ENCODE measurements around the gene PAF1. TPM values are rescaled to one million over a fixed set of nuclear protein-coding genes. Genes with fewer than 3 reads are reported as not detected.

PAF1 gene
- total RNA-seq, 4 donors from 2014 or later = 48.1 to 65.3 (median 50.2) TPM

DNA sequence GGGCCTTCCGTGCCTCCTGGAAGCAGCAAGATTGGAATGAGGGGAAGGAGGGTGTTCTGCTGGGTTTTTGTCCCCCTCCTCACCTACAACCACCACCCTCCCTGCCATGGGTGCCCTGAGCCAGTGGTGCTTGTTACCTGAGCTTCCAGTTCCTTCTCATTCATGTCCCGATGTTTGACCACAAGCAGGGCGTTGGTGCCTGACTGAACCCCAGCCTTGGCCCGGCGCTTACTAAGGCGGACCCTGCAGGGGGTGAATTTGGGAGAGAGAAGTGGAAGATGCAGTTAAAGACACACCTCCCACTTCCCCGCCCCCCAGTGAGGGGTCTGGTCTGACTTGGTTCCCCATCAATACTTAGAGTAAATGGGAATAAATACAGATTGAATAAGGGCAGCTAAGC, 4.3 kb downstream of the PAF1 start:
- H3K27ac ChIP-seq = no peak overlapping the region
- peaks cover 8 to 11% of the 10 kb centered on the region in 2 donors for H3K4me1 ChIP-seq
- no peak for ATAC-seq
- TF ChIP-seq, protein P1, sequence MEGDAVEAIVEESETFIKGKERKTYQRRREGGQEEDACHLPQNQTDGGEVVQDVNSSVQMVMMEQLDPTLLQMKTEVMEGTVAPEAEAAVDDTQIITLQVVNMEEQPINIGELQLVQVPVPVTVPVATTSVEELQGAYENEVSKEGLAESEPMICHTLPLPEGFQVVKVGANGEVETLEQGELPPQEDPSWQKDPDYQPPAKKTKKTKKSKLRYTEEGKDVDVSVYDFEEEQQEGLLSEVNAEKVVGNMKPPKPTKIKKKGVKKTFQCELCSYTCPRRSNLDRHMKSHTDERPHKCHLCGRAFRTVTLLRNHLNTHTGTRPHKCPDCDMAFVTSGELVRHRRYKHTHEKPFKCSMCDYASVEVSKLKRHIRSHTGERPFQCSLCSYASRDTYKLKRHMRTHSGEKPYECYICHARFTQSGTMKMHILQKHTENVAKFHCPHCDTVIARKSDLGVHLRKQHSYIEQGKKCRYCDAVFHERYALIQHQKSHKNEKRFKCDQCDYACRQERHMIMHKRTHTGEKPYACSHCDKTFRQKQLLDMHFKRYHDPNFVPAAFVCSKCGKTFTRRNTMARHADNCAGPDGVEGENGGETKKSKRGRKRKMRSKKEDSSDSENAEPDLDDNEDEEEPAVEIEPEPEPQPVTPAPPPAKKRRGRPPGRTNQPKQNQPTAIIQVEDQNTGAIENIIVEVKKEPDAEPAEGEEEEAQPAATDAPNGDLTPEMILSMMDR (IDR thresholded peaks at IDR 0.05 in 4 of 5, conservative IDR thresholded peaks at IDR 0.05 in 1 of 5) = no peak
- intact Hi-C loops (cut with DNase I; ENCODE audit: low total_unique reads) = loop anchor here (10.0 kb wide), 1 partner anchor 852 kb away; no protein-coding TSS in a partner anchor
- no peak overlapping the region for H3K4me3 ChIP-seq
- H3K36me3 ChIP-seq = peaks cover 0 to 69% of the 10 kb centered on the region in 2 donors
- in situ Hi-C loops (cut with MboI; ENCODE audit: low sequenced_read_pairs in 4 of 4) = no loop called here
- H3K9me3 ChIP-seq = no peaks in the 10 kb centered on the region
- no peak for DNase-seq
- H3K27me3 ChIP-seq = no peaks in the 10 kb centered on the region

GRCh38 chr19:39385629-39386411, 5.1 kb downstream of the PAF1 start:
- Histone ChIP-seq H3K4me1 (peaks cover 8 to 10% of the 10 kb centered on the region in 2 donors), H3K4me3 (no peak overlapping the region), H3K27ac (no peak overlapping the region), H3K9me3 (no peaks in the 10 kb centered on the region), H3K36me3 (peaks cover 0 to 76% of the 10 kb centered on the region in 2 donors), H3K27me3 (no peaks in the 10 kb centered on the region)
- ATAC-seq (no peak), DNase-seq (no peak)
- TF ChIP-seq POLR2A (IDR thresholded peaks at IDR 0.05) = no peak
- TF ChIP-seq, protein P1 (IDR thresholded peaks at IDR 0.05 in 4 of 5, conservative IDR thresholded peaks at IDR 0.05 in 1 of 5) = no peak
- in situ Hi-C loops (cut with MboI; ENCODE audit: low sequenced_read_pairs in 4 of 4) (no loop called here), intact Hi-C loops (cut with DNase I; ENCODE audit: low total_unique reads) (loop anchor here (10.0 kb wide), 1 partner anchor 851 kb away; no protein-coding TSS in a partner anchor)

GRCh38 chr19:39384839-39385568, 5.9 kb downstream of the PAF1 start:
- in situ Hi-C loops (cut with MboI; ENCODE audit: low sequenced_read_pairs in 4 of 4) = no loop called here
- Histone ChIP-seq H3K27ac (no peak overlapping the region), H3K4me1 (peaks cover 4 to 6% of the 10 kb centered on the region in 2 donors), H3K9me3 (no peaks in the 10 kb centered on the region), H3K36me3 (peaks cover 0 to 84% of the 10 kb centered on the region in 2 donors), H3K4me3 (no peak overlapping the region), H3K27me3 (no peaks in the 10 kb centered on the region)
- no peak for ATAC-seq
- no peak for DNase-seq
- TF ChIP-seq POLR2A (IDR thresholded peaks at IDR 0.05) = no peak
- TF ChIP-seq, protein P1 (IDR thresholded peaks at IDR 0.05 in 4 of 5, conservative IDR thresholded peaks at IDR 0.05 in 1 of 5) = no peak
- intact Hi-C loops (cut with DNase I; ENCODE audit: low total_unique reads) = loop anchor here (10.0 kb wide), 1 partner anchor 850 kb away; no protein-coding TSS in a partner anchor

DNA sequence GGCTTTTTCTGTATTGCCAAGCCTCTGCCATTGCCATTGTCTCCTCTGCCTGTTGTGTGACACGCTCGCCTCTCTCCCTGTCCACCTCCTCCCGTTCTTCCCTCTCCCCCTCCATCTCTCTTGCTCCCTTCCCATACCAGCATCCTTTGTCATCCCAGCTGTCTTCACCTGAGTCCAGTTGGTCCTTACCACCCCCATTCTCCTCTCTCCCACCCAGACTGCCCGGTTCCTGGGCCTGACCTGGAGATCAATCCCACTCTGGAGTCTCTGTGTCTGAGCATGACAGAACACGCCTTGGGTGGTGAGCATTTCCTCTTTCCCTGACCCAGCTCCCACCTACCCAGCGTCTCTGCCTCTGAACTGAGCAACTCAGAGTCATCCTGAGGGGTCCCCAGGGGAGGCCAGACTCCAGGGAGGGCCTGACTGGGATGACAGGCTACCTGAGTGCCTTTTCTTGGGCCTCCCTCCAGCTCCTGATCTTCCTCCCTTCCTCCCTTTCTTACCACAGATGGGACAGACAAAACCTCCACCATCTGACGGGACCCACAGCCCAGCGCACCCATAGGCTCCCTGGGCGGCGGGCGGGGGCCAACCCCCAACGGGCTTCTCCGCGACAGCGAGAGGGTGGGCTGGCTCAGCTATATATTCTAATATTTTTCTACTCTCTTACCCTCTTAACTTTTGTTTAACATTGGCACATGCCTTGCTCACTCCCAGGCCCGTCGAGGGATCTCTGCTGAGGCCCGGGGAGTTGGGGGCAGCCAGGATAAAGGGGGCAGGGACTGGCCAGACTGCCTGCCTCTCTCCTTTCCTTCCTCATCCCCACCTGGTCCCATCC, 7.7 kb downstream of the PAF1 start:
- no peaks in the 10 kb centered on the region for H3K4me1 ChIP-seq
- DNase-seq (no peak), ATAC-seq (no peak)
- peaks cover 0 to 89% of the 10 kb centered on the region in 2 donors for H3K36me3 ChIP-seq
- intact Hi-C loops (cut with DNase I; ENCODE audit: low total_unique reads) (loop anchor here (10.0 kb wide), 1 partner anchor 848 kb away; no protein-coding TSS in a partner anchor), in situ Hi-C loops (cut with MboI; ENCODE audit: low sequenced_read_pairs in 4 of 4) (no loop called here)
- H3K27me3 ChIP-seq = no peaks in the 10 kb centered on the region
- no peak for TF ChIP-seq POLR2A (IDR thresholded peaks at IDR 0.05)
- TF ChIP-seq, protein P1 (IDR thresholded peaks at IDR 0.05 in 4 of 5, conservative IDR thresholded peaks at IDR 0.05 in 1 of 5) = no peak
- H3K9me3 ChIP-seq = no peaks in the 10 kb centered on the region
- no peak overlapping the region for H3K27ac ChIP-seq
- no peak overlapping the region for H3K4me3 ChIP-seq

Data from gastrocnemius medialis (tissue), 4 donors.